Effector memory CD8-positive, alpha-beta T cell (primary cell): ENCODE results near the gene CEBPA.
A peak's percentile ranks its signal among the peaks of the same experiment; 100 is the strongest.
"Not testable (repeated sequence)": the region's sequence is repeated elsewhere in the genome, so short reads cannot be mapped to it uniquely, and the experiment has no call there.

ENCODE experiments used
- ATAC-seq: fragments of 150-1000 bp; cut with Tn5 transposase; replicated peaks from 2 replicates; pipeline ENCODE4 v1.10.0; 2021; ENCODE audit warnings: mild to moderate bottlenecking, moderate library complexity
- DNase-seq, 3 experiments: peaks; one replicate each; pipeline ENCODE4 v3.0.0; 2021
- H3K27ac Mint-ChIP-seq, 2 donors: one replicate each; pipeline ENCODE4 v1.8.0; 2022; ENCODE audit warnings: mild to moderate bottlenecking in 2 of 2, mixed read lengths in 2 of 2, moderate library complexity in 2 of 2
- H3K27me3 Mint-ChIP-seq, 2 donors: one replicate each; pipeline ENCODE4 v1.8.0; 2022; ENCODE audit warnings: mixed read lengths in 2 of 2
- H3K36me3 Mint-ChIP-seq: one replicate; pipeline ENCODE4 v1.8.0; 2022; ENCODE audit warnings: mild to moderate bottlenecking, moderate library complexity, mixed read lengths; ENCODE audit not compliant: insufficient read depth
- H3K4me1 Mint-ChIP-seq, 2 donors: one replicate each; pipeline ENCODE4 v1.8.0; 2022; ENCODE audit warnings: low read depth in 2 of 2, mixed read lengths in 2 of 2
- H3K4me3 Mint-ChIP-seq, 2 donors: one replicate each; pipeline ENCODE4 v1.8.0; 2022; ENCODE audit warnings: mild to moderate bottlenecking in 2 of 2, mixed read lengths in 2 of 2, moderate library complexity in 2 of 2
- H3K9me3 Mint-ChIP-seq, 2 donors: one replicate each; pipeline ENCODE4 v1.8.0; 2022; ENCODE audit warnings: mixed read lengths in 2 of 2

The CEBPA gene

GRCh38 chr19:33316541-33317264 is 14.4 kb upstream of the CEBPA start:
- no peak for DNase-seq
- no peak for ATAC-seq
- Mint-ChIP-seq H3K4me1 (no peaks in the 10 kb centered on the region), H3K4me3 (no peak overlapping the region), H3K9me3 (no peaks in the 10 kb centered on the region), H3K27me3 (peaks cover 18 to 22% of the 10 kb centered on the region in 2 donors), H3K27ac (no peak overlapping the region), H3K36me3 (no peaks in the 10 kb centered on the region)

- not testable (repeated sequence) for H3K9me3 Mint-ChIP-seq, DNase-seq, H3K4me3 Mint-ChIP-seq, H3K4me1 Mint-ChIP-seq, H3K36me3 Mint-ChIP-seq, ATAC-seq, H3K27ac Mint-ChIP-seq
- peaks cover 33 to 43% of the 10 kb centered on the region in 2 donors for H3K27me3 Mint-ChIP-seq
Measured at GRCh38 chr19:33312808-33313207, 10.5 kb upstream of the CEBPA start.

DNA sequence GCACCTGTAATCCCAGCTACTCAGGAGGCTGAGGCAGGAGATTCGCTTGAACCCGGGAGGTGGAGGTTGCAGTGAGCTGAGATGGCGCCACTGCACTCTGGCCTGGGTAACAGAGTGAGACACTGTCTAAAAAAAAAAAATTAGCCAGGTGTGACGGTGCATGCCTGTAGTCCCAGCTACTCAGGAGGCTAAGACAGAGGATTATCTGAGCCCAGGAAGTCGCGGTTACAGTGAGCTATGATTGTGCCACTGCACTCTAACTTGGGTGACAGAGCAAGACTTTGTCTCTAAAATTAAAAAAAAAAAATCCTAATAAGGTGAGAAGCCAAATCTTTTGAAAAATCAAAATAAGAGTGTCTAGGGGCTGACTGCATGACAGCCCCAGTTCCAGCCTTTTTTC is 9.7 kb upstream of the CEBPA start:
- DNase-seq = no peak
- no peaks in the 10 kb centered on the region for H3K36me3 Mint-ChIP-seq
- H3K9me3 Mint-ChIP-seq = no peaks in the 10 kb centered on the region
- no peaks in the 10 kb centered on the region for H3K4me1 Mint-ChIP-seq
- H3K27me3 Mint-ChIP-seq = peaks cover 33 to 42% of the 10 kb centered on the region in 2 donors
- H3K27ac Mint-ChIP-seq = no peak overlapping the region
- no peak overlapping the region for H3K4me3 Mint-ChIP-seq
- no peak for ATAC-seq

- H3K4me1 Mint-ChIP-seq = no peaks in the 10 kb centered on the region
- H3K27me3 Mint-ChIP-seq = peaks cover 27 to 35% of the 10 kb centered on the region in 2 donors
- no peak overlapping the region for H3K4me3 Mint-ChIP-seq
- DNase-seq (no peak), ATAC-seq (no peak)
- H3K9me3 Mint-ChIP-seq = no peaks in the 10 kb centered on the region
- H3K36me3 Mint-ChIP-seq = no peaks in the 10 kb centered on the region
- no peak overlapping the region for H3K27ac Mint-ChIP-seq
Measured at GRCh38 chr19:33311326-33311682, 9.0 kb upstream of the CEBPA start.

DNA sequence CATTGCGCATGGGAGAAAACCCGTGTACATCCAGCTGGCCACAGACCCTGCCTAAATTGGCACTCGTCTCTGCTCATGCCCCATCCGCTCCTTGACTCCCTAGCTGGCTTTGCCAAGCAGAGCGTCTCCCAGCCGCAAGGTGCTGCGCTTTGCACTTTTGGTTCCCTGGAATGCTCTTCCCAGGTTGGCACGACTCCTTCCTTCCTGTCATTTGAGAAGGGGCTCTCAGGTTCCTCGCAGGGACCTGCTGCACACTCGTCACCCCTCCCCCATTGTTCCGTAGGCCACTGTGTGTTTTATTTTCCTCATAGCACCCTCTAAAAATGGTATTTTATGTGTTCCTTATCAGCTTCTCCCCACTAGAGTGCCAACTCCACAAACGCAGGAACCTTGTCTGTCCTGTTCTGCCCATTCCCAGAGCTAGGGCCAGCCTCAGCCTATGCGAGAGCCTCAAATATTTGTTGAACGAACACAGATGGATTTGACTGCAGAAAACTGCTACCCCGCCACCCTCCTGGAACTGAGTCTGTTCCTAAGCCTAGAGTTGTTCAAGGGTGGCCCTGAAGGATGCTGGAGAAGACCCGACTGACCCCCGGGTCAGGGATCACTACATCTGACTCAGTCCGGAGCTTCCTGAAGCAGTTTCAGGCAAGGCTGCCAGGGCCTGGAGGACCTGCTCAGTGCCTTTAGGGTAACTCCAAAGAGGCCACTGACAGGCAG is 8.4 kb upstream of the CEBPA start:
- H3K9me3 Mint-ChIP-seq = no peaks in the 10 kb centered on the region
- DNase-seq (no peak), ATAC-seq (no peak)
- H3K27ac Mint-ChIP-seq = peak overlapping the region in 1 of 2 donors; percentile 24
- H3K4me3 Mint-ChIP-seq = no peak overlapping the region
- H3K27me3 Mint-ChIP-seq = peaks cover 25 to 29% of the 10 kb centered on the region in 2 donors
- no peaks in the 10 kb centered on the region for H3K36me3 Mint-ChIP-seq
- H3K4me1 Mint-ChIP-seq = no peaks in the 10 kb centered on the region

DNA sequence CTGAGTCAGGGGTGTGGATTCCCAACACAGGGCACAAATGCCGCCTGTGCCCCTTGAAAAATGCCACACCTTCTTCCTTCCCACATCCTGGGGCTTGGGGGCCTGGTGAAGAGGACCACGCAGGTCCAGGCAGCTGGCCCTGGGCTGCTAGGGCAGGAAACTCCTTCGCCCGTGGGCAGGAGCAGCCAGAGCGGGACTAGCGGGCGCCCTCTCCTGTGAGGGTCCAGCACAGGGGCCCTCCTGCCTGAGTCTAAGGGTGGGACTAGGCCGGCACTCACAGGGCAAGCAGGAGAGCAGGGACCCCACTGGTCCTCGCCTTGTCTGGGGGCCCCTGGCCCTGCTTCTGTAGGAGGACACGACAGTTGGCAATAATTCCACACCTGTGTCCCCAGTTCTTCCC is 7.5 kb upstream of the CEBPA start:
- H3K36me3 Mint-ChIP-seq = no peaks in the 10 kb centered on the region
- H3K9me3 Mint-ChIP-seq = no peaks in the 10 kb centered on the region
- ATAC-seq = no peak
- H3K27me3 Mint-ChIP-seq = peaks cover 25% of the 10 kb centered on the region in 2 donors
- H3K4me3 Mint-ChIP-seq = no peak overlapping the region
- H3K27ac Mint-ChIP-seq = no peak overlapping the region
- no peaks in the 10 kb centered on the region for H3K4me1 Mint-ChIP-seq
- DNase-seq = no peak

- H3K36me3 Mint-ChIP-seq = no peaks in the 10 kb centered on the region
- no peak for ATAC-seq
- H3K9me3 Mint-ChIP-seq = no peaks in the 10 kb centered on the region
- H3K4me1 Mint-ChIP-seq = no peaks in the 10 kb centered on the region
- no peak overlapping the region for H3K4me3 Mint-ChIP-seq
- H3K27me3 Mint-ChIP-seq = peaks cover 18 to 25% of the 10 kb centered on the region in 2 donors
- H3K27ac Mint-ChIP-seq = no peak overlapping the region
- DNase-seq = no peak
Measured at GRCh38 chr19:33306853-33307792, 4.8 kb upstream of the CEBPA start.

GRCh38 chr19:33306191-33306590 is 3.9 kb upstream of the CEBPA start:
- peak overlapping the region in 1 of 2 donors; percentile 2 for H3K27ac Mint-ChIP-seq
- H3K9me3 Mint-ChIP-seq = no peaks in the 10 kb centered on the region
- H3K36me3 Mint-ChIP-seq = peaks cover 3% of the 10 kb centered on the region
- no peak for ATAC-seq
- no peak for DNase-seq
- H3K4me3 Mint-ChIP-seq = no peak overlapping the region
- peaks cover 17 to 24% of the 10 kb centered on the region in 2 donors for H3K27me3 Mint-ChIP-seq
- H3K4me1 Mint-ChIP-seq = peaks cover 0 to 2% of the 10 kb centered on the region in 2 donors

DNA sequence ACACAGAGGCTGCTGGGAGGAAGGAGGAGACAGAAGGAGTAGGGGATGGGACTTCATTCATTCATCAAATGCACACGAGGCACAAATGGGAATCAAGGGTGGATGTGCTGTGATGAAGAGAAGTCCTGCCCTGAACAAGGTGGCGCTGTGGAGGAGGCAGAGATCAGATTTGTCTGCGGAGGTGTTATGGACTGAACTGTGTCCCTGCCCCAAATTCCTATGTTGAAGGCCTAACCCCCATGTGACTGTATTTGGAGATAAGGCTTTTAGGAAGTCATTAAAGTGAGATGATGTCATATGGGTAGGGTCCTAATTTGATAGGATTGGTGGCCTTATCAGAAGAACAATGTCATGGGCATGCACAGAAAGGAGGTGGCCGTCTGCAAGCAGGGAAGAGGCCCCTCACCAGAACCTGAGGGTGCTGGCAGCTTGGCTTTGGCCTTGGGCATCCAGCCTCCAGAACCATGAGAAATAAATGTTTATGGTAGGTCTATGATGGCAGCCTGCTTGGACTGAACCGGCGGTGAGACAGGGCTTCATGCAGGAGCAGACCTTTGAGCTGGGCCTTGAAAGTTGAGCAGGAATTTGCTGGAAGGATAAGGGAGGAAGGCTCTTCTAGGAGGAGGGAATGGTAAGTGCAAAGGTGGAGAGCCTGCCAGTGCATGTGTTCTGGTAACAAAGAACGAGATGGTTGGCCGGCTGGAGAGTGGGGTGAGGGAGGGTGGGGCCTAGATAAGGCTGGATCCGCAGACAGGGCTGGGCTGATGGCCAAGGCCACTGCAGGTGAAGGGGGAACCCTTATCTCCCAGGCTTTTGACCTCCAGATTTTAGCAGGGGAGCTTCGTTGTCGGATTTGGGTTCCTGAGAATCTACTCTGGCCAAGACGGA is 2.7 kb upstream of the CEBPA start:
- ATAC-seq = no peak
- peaks cover 10 to 21% of the 10 kb centered on the region in 2 donors for H3K27me3 Mint-ChIP-seq

DNA sequence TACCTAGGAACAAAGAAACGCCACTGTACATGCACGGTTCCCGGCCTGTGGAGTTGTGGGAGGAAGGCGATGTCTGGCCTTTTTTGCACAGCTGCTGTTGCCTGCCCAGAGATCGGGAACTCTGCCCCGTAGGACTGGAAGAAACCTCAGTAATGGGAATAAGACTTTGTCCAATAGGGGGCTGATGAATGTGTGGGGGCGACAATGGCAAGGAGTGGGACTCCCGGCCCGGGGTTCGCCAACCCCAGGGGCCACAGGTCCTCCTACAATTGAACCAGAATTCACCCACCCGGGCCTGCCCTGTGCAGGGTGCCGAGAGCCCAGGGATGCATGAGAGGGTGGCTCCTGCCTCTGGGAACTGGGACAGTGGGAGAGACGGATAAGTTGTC is 2.0 kb upstream of the CEBPA start:
- Mint-ChIP-seq H3K9me3 (no peaks in the 10 kb centered on the region), H3K36me3 (peaks cover 9% of the 10 kb centered on the region), H3K4me1 (peaks cover 6 to 7% of the 10 kb centered on the region in 2 donors), H3K27ac (peak overlapping the region; percentile 9 to 66), H3K27me3 (peaks cover 10 to 20% of the 10 kb centered on the region in 2 donors), H3K4me3 (peak overlapping the region; percentile 79)
- no peak for DNase-seq
- ATAC-seq = no peak

More for the DNA sequence above, 2.7 kb upstream of the CEBPA start:
- DNase-seq = no peak
- Mint-ChIP-seq H3K4me1 (peaks cover 6 to 7% of the 10 kb centered on the region in 2 donors), H3K36me3 (peaks cover 9% of the 10 kb centered on the region), H3K4me3 (no peak overlapping the region), H3K9me3 (no peaks in the 10 kb centered on the region), H3K27ac (peak overlapping the region; percentile 9 to 66)

DNA sequence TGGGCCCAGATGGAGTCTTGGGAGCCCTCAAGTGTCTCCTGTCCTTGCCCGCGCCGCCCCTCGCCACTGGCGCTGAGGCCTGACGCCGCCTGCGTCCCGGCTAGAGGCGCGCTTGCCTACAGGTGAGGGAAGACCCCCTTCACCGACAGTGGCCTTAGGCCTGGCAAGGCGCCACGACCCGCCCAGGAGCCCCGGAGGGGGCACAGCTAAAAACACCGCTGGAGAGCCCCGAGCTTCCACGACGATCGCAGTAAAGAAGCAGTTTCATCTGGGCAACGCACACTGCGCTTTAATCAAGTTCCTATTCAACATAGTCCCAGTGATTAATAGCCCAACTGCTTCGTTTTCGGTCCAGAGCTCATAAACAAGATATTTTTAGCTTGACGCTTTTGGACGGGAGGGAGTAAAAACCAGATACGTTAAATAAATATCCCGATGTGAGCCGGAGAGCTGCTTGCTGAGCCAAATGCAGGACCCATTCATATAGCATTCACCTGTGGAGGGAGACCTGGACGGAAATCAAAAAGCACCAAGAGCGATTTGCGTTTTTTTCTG is 1.5 kb upstream of the CEBPA start:
- DNase-seq = no peak
- Mint-ChIP-seq H3K4me1 (peaks cover 6 to 10% of the 10 kb centered on the region in 2 donors), H3K36me3 (peaks cover 9% of the 10 kb centered on the region), H3K27ac (no peak overlapping the region), H3K9me3 (no peaks in the 10 kb centered on the region), H3K27me3 (peaks cover 9 to 22% of the 10 kb centered on the region in 2 donors), H3K4me3 (peak overlapping the region; percentile 79)
- no peak for ATAC-seq

GRCh38 chr19:33302974-33303790 is 848 bp upstream of the CEBPA start:
- Mint-ChIP-seq H3K27ac (peak overlapping the region in 1 of 2 donors; percentile 23), H3K27me3 (peaks cover 5 to 23% of the 10 kb centered on the region in 2 donors), H3K36me3 (peaks cover 9% of the 10 kb centered on the region), H3K4me1 (peaks cover 6 to 11% of the 10 kb centered on the region in 2 donors), H3K9me3 (no peaks in the 10 kb centered on the region), H3K4me3 (peak overlapping the region; percentile 79)
- ATAC-seq (peak; percentile 21), DNase-seq (no peak)
